Hematopoietic multipotent progenitor cell treated with erythropoietin and hydrocortisone succinate and interleukin-3 and kit ligand, for 4 days (in vitro differentiated cells): Measurements from ENCODE around the gene CBLL2.
"Not testable (repeated sequence)": the region's sequence is repeated elsewhere in the genome, so short reads cannot be mapped to it uniquely, and the experiment has no call there.

Experiments used
- DNase-seq: peaks from one replicate; pipeline ENCODE4 v3.0.0-alpha.2; 2015

CBLL2 gene, protein sequence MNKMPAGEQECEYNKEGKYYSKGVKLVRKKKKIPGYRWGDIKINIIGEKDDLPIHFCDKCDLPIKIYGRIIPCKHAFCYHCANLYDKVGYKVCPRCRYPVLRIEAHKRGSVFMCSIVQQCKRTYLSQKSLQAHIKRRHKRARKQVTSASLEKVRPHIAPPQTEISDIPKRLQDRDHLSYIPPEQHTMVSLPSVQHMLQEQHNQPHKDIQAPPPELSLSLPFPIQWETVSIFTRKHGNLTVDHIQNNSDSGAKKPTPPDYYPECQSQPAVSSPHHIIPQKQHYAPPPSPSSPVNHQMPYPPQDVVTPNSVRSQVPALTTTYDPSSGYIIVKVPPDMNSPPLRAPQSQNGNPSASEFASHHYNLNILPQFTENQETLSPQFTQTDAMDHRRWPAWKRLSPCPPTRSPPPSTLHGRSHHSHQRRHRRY

DNA sequence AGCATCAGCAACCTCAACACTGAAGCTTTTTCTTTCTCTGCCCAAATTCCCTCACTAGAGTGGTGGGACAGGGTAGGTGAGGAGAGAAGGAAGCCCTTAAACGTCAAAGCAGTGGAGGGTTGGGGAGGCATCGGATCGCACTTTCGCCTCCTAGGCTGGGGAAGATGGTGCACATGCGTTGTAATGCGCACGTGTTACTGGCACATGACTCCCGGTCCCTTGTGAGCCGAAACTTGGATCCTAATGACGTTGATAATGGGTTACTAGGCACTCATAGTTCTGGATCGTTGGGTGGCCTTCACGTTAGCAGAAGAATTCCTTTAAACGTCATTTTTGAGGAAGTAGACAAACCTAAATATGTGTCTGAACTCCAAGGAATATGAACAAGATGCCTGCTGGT, at the start of gene CBLL2:
Gene CBLL2, plus strand, starts transcription at position 301 of the 400 bp plus-strand sequence. Its CDS starts 79 bp downstream, at position 380.
- DNase-seq, result no peak

DNA sequence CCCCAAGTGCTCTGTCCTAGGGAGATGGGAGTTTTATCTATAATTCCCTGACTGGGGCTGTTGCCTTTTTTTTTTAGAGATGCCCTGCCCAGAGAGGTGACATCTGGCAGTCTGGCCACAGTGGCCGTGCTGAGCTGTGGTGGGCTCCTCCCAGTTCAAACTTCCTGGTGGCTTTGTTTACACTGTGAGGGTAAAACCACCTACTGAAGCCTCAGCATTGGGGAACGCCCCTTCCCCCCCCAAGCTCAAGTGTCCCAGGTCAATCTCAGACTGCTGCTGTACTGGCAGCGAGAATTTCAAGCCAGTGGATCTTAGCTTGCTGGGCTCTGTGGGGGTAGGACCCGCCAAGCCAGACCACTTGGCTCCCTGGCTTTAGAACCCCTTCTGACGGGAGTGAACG, 38.3 kb upstream of the CBLL2 start:
- DNase-seq, result no peak

DNA sequence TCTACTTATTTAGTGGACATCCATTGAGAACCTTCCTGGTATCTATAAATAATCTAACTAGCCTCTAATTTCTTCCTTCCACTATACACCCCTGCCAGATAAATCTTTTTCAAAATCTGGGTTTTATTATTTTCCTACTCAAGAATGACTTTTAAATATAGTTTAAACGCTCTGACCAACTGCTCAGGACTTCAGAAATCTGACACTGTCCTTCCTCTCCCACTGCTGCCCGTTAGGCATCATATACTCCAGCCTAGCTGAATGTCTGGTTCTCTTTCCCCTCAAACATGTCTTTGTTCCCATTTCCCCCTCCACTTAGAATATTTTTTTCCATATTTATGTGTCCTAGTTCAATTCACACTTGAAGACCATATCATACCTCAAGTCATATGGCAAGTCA, 35.2 kb upstream of the CBLL2 start:
- DNase-seq, result no peak

DNA sequence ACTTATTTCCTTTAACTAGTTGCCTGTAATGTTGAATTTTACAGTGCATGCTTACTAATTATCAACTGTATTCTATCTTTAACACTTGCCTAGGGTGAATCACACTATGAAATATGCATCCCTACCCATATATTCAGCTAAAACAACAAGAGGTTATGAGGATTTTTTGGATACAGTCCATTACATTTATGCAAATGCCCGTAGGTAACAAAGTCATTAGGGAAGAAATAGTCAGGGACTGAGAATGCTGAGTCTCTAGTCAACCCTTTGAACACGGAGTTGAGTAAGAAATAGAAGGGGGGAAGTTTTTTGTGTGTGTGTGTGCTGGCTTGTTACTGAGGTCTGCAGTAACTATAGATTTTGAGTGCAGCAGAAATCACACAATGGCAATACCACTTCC, 26.1 kb upstream of the CBLL2 start:
- DNase-seq, result no peak

DNA sequence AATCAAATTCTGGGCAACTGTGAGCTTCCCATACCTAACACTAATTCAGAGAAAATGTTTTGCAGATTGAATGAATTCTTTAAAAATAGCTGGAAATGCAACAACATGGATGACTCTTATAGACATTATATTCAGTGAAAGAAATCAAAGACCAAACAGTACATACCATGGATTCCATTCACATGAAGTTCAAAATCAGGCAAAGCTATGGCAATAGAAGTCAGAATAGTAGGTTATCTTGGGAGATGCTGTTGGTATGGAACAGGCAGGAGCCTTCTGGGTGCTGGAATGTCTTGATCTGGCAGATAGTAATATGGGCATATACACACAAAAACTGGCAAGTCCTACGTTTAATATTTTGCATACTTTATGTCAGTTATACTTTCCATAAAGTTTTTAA, 25.5 kb upstream of the CBLL2 start:
- no peak for DNase-seq

DNA sequence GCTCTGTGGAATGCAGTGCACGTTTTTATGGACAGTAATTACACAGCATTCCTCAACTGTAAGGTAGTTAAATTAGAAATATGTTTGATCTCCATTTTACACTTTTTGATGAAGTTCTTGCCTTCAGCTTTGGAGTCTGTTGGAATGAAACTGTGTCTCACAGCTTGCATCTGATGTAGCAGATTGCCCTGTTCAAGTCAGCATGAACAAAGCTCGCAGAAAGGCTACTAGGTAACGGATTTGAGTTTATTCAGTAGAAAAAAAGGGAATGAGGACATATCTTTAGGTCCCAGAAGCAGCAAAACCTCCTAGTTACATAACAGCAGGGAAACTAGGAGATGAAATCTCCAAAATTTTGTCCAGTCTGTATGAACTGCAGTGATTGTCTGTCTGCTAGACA, 24.3 kb upstream of the CBLL2 start:
- DNase-seq, result no peak

DNA sequence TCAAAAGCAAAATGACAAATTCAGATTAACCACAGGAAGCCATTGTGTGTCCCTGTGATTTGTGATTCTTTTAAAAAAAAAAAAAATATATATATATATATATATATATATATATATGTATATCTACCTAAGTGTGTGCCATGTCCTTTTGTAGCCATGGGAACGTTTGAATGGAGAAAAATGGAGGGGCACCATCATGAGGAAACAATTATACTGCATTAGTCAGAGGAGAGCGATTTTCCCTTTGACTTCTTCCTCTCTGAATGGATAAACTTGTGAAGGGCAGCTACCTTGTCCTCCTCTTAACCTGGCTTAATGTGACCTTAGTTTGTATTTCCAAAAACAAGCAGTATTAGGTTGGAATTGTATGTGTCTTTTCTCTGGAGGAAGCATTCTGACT, 23.3 kb upstream of the CBLL2 start:
- DNase-seq, result no peak

DNA sequence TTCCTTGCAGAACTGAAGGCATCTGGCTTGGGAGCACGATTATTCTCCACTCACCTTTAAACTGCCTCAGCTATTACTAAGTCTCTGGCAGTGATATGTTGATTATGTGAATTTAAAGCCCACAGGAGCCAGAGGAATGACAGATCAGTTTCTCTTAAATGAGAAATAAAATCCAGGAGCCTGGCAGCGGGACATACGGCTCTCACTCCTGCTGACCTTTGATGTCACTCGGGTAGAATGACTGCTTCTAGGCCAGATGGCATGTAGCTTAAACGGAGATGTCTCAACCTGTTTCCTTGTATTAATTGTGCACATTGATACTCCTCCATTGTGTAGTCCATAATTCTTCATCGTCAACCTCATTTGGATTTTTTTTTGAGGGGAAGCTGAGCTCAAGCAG, 4.0 kb upstream of the CBLL2 start:
- no peak for DNase-seq

DNA sequence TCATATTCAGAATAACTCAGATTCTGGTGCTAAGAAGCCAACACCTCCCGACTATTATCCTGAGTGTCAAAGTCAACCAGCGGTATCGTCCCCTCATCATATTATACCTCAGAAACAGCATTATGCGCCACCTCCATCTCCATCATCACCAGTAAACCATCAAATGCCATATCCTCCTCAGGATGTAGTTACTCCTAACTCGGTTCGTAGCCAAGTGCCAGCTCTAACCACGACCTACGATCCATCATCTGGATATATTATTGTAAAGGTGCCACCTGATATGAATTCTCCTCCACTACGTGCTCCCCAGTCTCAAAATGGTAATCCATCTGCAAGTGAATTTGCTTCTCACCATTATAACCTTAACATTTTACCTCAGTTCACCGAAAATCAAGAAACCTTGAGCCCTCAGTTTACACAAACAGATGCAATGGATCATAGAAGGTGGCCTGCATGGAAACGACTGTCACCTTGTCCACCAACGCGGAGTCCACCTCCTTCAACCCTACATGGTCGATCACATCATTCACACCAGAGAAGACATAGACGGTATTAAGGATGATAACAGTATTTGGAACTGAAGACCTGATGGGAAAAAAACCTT, 1.1 kb downstream of the CBLL2 start:
- no peak for DNase-seq

DNA sequence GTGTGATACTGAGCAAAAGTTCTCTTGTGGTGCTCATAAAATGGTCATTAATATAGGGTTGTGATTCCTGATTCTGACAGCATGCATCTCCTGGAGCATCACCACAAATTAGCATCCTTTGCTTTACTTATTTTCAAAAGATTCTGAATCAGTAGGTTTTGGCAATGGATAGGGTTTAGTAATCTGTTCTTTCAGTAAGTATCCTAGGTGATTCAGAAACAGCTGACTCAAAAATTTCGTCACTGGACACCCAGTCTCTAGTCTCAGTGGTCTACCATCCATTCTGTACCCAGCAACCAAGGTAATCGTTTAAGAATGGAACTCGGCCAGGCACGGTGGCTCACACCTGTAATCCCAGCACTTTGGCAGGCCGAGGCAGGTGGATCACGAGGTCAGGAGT, 4.1 kb downstream of the CBLL2 start:
- no peak for DNase-seq

DNA sequence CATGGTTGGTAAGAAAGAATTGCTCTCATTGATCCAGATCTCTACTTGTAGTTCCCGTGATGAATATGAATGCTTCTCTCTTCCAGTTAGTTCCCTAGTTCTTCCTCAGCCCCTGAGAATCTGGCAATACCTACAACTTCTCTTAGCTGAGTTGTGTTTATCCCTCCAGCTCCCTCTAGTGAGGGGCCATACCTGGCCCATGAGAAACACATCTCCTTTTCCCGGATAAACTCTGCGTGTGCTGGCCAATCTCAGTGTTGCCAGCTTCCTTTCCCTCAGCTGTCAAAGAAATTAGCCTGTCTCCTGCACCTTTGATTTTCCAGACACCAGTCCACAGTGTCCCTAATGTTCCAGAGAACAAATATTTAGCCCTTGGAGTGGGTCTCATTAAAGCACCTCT, 5.7 kb downstream of the CBLL2 start:
- DNase-seq, result no peak

DNA sequence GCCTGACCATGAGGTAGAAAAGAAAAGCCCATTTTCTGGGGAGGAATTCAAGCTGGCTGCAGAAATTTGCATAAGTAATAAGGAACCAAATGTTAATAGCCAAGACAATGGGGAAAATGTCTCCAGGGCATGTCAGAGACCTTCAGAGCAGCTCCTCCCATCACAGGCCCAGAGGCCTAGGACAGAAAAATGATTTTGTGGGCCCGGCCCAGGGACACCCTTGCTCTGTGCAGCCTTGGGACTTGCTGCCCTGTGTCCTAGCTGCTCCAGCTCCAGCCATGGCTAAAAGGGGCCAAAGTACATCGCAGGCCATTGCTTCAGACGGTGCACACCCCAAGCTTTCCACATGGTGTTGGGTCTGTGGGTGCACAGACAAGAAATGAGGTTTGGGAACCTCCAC, 16.5 kb downstream of the CBLL2 start:
- DNase-seq, result not testable (repeated sequence)

DNA sequence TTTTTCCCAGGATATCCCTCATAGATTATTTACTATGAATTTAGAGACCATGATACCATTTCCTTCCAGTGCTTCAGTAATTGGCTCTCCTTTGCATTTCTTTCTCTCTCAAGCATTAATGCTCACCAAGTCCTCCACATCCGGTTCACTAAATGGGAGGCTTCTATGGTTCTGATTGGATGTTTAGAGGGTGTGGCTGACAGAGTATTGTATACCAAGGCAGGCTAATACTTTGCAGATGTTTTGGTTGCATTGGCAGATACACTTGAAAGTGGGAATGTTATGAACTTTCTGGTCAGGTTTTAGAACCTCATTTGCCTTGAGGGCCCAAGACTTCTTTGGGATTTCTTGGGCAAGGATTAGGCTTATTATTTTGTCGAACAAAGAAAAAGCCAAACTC, 24.2 kb downstream of the CBLL2 start:
- no peak for DNase-seq

DNA sequence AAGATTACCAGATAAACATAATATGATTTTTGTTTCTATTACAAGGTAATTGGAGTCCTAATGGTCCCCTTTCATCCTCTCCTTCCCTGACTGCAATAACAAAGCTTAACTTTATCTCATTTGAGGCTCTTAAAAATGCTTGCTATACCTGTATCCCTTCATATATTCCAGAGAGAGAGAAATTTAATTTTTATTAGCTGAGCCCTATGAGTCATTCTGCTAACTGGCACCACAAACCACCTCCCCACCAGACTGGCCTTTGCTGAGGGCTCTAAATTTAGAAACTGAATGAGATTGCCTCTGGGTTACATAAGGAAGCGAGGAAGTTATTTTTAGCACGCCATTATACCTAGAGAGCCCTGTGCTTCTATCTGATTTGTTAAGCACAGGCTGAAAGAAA, 27.4 kb downstream of the CBLL2 start:
- no peak for DNase-seq

DNA sequence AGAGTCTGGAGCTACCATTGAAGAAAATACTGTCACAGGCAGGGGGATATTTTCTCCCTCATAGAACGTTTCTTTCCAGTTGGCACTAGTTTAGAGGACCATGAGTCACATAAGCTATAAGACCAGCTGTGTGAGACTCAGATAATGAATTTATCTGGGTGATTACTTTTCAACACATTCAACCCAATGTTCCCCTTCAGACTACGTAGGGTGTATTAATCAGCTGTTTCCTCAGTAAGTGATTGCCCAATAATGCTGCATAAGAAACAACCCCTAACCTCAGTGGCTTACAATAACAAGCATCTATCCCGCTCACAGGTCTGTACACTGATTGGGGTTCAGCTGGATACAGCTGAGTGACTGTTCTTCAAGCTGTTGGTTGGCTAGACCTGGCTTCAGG, 38.1 kb downstream of the CBLL2 start:
- DNase-seq, result no peak

DNA sequence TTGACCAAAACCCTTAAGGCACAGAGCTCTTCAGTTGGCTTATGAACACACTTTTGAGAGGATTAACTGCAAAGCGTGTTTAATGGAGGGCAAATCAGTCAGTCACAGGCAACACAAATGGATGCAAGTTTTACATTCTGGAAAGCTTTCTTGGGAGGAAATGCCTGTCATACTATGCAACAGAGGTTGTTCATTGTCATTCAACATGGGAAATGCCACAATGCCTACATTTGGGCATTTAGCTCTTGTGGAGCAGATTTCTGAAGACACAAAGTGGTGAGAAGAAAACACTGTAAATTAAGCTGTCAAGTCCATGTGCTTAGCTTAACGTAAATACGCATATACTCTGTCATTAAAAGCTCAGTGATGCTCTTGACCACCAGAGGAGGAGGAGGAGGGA, 41.1 kb downstream of the CBLL2 start:
- DNase-seq, result no peak

DNA sequence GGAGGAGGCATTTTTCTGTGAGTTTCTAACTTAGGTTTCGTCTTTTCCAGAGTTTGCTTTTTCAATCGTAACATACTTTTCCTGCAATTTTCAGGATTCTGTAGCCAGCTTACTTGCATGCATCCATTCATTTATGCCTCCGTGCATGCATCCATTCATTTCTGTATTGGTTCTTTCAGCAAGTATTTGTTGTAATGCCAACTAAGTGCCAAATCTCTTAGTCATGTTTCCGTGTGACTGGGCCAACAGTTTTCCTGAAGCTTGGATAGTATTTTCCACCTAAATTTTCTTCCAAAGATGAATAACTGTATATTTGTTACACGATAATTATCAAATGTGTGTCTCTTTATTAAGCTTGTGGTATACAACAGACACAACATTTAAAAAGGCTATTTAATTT, 41.5 kb downstream of the CBLL2 start:
- no peak for DNase-seq

DNA sequence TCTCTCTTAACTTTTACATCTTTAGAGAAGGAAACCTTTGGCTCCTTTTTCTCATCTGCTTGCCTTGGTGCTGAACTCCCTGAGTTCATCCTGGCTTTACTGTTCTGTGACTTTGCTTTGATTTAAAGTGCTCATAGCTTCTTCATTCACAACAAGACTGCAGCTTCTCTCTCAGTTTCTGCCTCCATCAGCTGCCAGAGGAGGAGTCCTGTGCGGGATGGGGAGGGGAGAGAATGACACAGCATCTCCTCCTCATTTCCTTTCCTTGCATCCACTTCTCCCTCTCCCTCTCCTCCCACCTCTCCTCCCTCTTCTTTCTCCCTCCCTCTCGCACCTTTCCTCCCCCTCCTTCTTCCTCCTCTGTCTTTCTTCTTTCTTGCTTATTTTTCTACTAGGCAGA, 42.0 kb downstream of the CBLL2 start:
- DNase-seq, result no peak

DNA sequence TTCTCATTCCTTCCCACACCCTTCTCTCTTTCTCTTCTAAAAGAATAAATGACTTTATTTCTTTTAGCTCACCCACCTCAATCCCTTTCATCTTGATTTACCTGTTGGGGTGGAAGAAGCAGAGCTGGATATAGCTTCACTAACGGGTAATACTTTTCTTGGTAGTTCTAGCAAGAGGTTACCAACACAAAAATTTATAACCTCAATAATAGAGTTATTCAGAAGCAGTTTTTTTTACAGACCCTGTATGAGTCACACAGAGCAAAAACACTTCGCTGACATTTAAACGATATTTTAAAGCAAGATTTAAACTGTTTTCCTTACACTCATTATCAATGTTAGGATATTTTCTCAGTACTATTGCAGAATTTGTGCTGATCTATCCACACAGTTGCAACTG, 42.4 kb downstream of the CBLL2 start:
- DNase-seq, result no peak

DNA sequence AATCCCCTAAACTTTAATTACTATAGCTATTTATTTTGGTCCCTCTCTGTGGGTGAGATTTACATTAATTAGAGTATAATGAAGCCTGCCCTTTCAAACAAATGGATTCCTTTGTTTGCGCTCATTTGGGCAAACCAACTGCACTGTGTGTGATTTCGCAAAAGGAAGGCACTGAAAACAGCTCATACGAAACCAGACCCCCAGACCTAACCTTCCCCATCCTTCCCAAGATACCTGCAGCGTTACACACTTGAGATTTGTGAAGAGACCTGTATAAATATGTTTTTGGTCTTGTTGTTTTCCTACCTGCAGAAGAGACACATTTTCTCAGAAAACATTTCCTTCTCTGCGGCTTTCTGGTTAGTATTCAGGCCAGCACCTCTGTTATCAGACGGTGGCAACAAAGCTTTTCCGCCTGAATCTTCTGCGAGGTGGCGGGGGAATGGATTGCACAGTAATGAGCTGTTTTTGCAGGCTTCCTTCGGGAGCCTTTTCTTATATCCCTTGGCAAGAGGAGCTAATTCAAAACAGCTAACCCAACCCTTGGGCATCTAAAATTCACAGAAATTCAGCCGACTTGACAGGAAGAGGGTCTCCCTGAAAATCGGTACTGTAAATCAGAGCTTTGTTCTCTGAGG, 47.6 kb downstream of the CBLL2 start:
- no peak for DNase-seq

DNA sequence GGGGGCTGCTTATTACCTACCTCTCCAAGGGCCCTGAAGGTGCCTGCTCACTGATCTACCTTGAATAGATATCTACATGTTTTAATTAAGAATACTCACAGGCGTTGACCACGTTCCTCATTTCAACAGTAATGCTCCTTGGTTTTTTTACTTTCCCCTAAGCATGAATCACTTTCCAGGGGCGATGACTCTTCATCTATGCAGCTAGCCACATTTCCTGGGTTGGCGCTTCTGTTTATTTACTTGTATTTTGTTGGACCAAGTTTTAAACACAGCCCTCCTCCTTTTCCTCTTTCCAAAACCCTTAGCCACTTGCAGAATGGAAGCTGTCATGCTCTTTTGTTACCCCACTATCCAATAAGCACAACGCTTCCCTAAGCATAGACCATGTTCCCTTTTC, 50.8 kb downstream of the CBLL2 start:
- no peak for DNase-seq
